T-helper 1 cell treated with Interleukin-12 subunit alpha and Interleukin-12 subunit beta and Interleukin-4 antibody, amounts not matched to agents 30 μg/mL and 1 μg/mL, for 36 hours (primary cell): ENCODE results near the gene PRKN.

Source experiments
- H3K27ac Mint-ChIP-seq: one replicate; pipeline ENCODE4 v1.8.0; 2021; ENCODE audit warnings: mild to moderate bottlenecking, mixed read lengths
- H3K27me3 Mint-ChIP-seq: one replicate; pipeline ENCODE4 v1.8.0; 2021; ENCODE audit warnings: low read depth, mixed read lengths
- H3K36me3 Mint-ChIP-seq: one replicate; pipeline ENCODE4 v1.8.0; 2021; ENCODE audit warnings: low read depth, mixed read lengths
- H3K4me1 Mint-ChIP-seq: one replicate; pipeline ENCODE4 v1.8.0; 2021; ENCODE audit warnings: low read depth, mixed read lengths
- H3K4me3 Mint-ChIP-seq: one replicate; pipeline ENCODE4 v1.8.0; 2021; ENCODE audit warnings: mild to moderate bottlenecking, moderate library complexity, mixed read lengths
- H3K9me3 Mint-ChIP-seq: one replicate; pipeline ENCODE4 v1.8.0; 2021; ENCODE audit warnings: mixed read lengths

Gene PRKN

GRCh38 chr6:161453558-161453957 lies 1274.0 kb downstream of the PRKN start:
- Mint-ChIP-seq H3K4me3 (no peak overlapping the region), H3K9me3 (no peaks in the 10 kb centered on the region), H3K36me3 (no peaks in the 10 kb centered on the region), H3K27ac (no peak overlapping the region), H3K4me1 (peaks cover 6% of the 10 kb centered on the region), H3K27me3 (no peaks in the 10 kb centered on the region)

- H3K4me3 Mint-ChIP-seq, result no peak overlapping the region
- H3K36me3 Mint-ChIP-seq, result no peaks in the 10 kb centered on the region
- H3K27me3 Mint-ChIP-seq, result no peaks in the 10 kb centered on the region
- H3K9me3 Mint-ChIP-seq, result no peaks in the 10 kb centered on the region
- H3K27ac Mint-ChIP-seq, result no peak overlapping the region
- no peaks in the 10 kb centered on the region for H3K4me1 Mint-ChIP-seq
These were observed 1275.3 kb downstream of the PRKN start for GRCh38 chr6:161452241-161452640.

GRCh38 chr6:161449521-161449920 lies 1278.0 kb downstream of the PRKN start:
- H3K4me3 Mint-ChIP-seq, result no peak overlapping the region
- no peaks in the 10 kb centered on the region for H3K36me3 Mint-ChIP-seq
- H3K27ac Mint-ChIP-seq, result no peak overlapping the region
- no peaks in the 10 kb centered on the region for H3K4me1 Mint-ChIP-seq
- H3K9me3 Mint-ChIP-seq, result no peaks in the 10 kb centered on the region
- peaks cover 1% of the 10 kb centered on the region for H3K27me3 Mint-ChIP-seq

GRCh38 chr6:161446949-161447348 lies 1280.6 kb downstream of the PRKN start:
- Mint-ChIP-seq H3K27ac (no peak overlapping the region), H3K4me1 (peaks cover 2% of the 10 kb centered on the region)

GRCh38 chr6:161446296-161446925 lies 1281.2 kb downstream of the PRKN start:
- peaks cover 4% of the 10 kb centered on the region for H3K27me3 Mint-ChIP-seq
- H3K9me3 Mint-ChIP-seq, result no peaks in the 10 kb centered on the region
- no peaks in the 10 kb centered on the region for H3K36me3 Mint-ChIP-seq
- H3K4me3 Mint-ChIP-seq, result no peak overlapping the region
- peaks cover 2% of the 10 kb centered on the region for H3K4me1 Mint-ChIP-seq
- H3K27ac Mint-ChIP-seq, result no peak overlapping the region

More at GRCh38 chr6:161446949-161447348, 1280.6 kb downstream of the PRKN start:
- peaks cover 4% of the 10 kb centered on the region for H3K27me3 Mint-ChIP-seq
- no peaks in the 10 kb centered on the region for H3K9me3 Mint-ChIP-seq
- no peak overlapping the region for H3K4me3 Mint-ChIP-seq
- no peaks in the 10 kb centered on the region for H3K36me3 Mint-ChIP-seq

DNA sequence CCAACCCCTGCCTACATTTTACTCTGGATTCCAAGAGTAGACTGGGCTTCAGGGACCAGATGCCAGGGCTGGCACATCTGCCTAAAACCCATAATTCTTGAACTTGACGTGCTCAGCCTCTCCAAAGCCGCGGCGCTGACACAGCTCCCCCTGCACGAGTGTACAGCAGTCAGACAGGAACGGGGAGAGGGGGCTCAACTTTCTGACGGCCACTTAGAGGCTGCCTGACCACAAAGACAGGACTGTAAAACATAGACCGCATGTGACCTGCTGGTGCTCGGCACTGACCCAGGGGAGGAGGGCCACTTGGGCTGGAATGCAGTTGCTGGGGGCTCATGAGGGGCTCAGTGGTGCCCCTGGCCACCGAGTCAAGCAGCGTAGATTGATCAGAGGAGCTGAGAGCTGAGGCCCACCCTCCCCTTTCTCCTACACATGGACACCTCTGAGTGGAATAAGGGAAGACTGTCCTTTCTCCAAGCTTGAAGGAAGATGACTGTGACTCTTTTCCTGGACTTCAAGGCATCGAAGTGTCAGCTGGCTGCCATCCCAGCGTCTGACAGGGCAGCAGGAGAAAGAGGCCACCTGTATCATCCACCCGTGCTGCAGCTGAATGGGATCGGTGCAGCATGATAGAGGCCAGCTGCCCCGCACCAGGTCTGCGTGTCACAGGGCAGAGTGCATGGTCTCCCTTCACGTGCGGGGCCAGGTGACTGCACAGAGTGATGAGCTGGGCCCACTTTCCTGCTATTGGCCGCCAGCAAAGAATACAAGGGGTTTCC lies 1282.4 kb downstream of the PRKN start:
- Mint-ChIP-seq H3K9me3 (no peaks in the 10 kb centered on the region), H3K4me1 (peaks cover 2% of the 10 kb centered on the region), H3K4me3 (no peak overlapping the region), H3K27me3 (peaks cover 4% of the 10 kb centered on the region), H3K36me3 (no peaks in the 10 kb centered on the region), H3K27ac (no peak overlapping the region)

GRCh38 chr6:161444464-161444863 lies 1283.1 kb downstream of the PRKN start:
- H3K27me3 Mint-ChIP-seq, result peaks cover 4% of the 10 kb centered on the region
- no peak overlapping the region for H3K27ac Mint-ChIP-seq
- H3K4me1 Mint-ChIP-seq, result peaks cover 2% of the 10 kb centered on the region
- no peaks in the 10 kb centered on the region for H3K9me3 Mint-ChIP-seq
- no peak overlapping the region for H3K4me3 Mint-ChIP-seq
- no peaks in the 10 kb centered on the region for H3K36me3 Mint-ChIP-seq

GRCh38 chr6:161443848-161444247 lies 1283.7 kb downstream of the PRKN start:
- H3K27me3 Mint-ChIP-seq, result peaks cover 4% of the 10 kb centered on the region
- H3K4me1 Mint-ChIP-seq, result peaks cover 2% of the 10 kb centered on the region
- no peaks in the 10 kb centered on the region for H3K9me3 Mint-ChIP-seq
- no peak overlapping the region for H3K4me3 Mint-ChIP-seq
- H3K36me3 Mint-ChIP-seq, result no peaks in the 10 kb centered on the region
- H3K27ac Mint-ChIP-seq, result no peak overlapping the region

DNA sequence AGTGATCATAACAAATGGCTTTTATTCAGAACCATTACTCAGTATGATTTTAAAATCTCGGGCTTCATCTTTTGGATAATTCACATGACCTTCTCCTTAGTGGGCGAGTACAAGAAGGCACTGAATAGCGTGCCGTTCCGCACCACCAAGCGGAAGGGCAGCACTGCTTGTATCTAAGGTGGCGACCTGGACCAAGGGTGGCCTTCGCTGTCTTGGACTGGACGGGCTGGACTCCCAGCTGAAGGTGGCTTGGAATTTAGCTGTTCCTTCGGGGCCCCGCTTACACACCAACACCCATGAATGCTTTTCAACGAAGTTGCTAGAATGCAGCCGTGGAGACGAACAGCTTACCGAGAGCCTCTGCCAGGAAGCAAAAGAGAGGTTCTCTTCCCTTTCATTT lies 1285.1 kb downstream of the PRKN start:
- Mint-ChIP-seq H3K36me3 (no peaks in the 10 kb centered on the region), H3K4me3 (no peak overlapping the region), H3K9me3 (no peaks in the 10 kb centered on the region), H3K27ac (no peak overlapping the region), H3K27me3 (peaks cover 4% of the 10 kb centered on the region), H3K4me1 (peaks cover 2% of the 10 kb centered on the region)

DNA sequence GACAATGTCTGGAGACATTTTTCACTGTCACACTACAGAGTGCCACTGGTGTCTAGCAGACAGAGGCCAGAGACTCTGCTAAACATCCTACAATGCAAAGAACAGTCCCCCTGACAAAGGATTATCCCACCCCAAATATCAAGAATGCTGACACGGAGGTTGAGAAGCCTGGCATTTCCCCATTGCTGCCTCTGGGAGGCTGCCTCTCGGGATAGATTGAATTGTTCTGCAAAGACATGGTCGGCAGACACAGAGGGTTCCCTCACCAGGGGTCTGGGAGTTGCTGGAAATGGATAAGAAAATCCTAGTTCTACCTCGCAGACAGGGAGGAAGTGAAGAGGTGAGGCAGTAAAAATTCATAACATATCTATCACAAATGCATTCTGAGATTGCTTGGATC lies 1287.3 kb downstream of the PRKN start:
- Mint-ChIP-seq H3K36me3 (no peaks in the 10 kb centered on the region), H3K9me3 (no peaks in the 10 kb centered on the region), H3K27ac (no peak overlapping the region), H3K27me3 (peaks cover 4% of the 10 kb centered on the region), H3K4me3 (no peak overlapping the region), H3K4me1 (peaks cover 2% of the 10 kb centered on the region)

DNA sequence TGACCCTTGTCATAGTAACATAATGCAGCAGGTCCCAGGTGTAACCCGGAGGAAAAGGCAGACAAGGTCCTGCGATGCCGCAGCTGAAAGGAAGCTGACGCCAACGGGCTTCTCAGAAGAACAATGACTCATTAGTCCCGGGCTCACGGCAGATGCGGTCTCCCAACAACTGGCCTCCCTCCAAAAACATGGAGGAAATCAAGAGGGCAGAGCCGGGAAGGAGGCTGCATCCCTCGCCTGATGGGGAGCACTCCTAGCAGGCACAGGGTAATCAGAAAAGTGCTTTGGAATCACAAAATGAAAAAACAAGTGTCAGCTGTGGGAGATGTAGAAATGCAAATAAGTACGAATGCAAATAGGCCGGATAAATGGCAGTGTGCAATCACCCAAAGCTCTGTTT lies 1288.5 kb downstream of the PRKN start:
- no peak overlapping the region for H3K27ac Mint-ChIP-seq
- H3K27me3 Mint-ChIP-seq, result peaks cover 4% of the 10 kb centered on the region
- H3K36me3 Mint-ChIP-seq, result no peaks in the 10 kb centered on the region
- H3K4me1 Mint-ChIP-seq, result no peaks in the 10 kb centered on the region
- H3K9me3 Mint-ChIP-seq, result no peaks in the 10 kb centered on the region
- H3K4me3 Mint-ChIP-seq, result peak overlapping the region; percentile 17

DNA sequence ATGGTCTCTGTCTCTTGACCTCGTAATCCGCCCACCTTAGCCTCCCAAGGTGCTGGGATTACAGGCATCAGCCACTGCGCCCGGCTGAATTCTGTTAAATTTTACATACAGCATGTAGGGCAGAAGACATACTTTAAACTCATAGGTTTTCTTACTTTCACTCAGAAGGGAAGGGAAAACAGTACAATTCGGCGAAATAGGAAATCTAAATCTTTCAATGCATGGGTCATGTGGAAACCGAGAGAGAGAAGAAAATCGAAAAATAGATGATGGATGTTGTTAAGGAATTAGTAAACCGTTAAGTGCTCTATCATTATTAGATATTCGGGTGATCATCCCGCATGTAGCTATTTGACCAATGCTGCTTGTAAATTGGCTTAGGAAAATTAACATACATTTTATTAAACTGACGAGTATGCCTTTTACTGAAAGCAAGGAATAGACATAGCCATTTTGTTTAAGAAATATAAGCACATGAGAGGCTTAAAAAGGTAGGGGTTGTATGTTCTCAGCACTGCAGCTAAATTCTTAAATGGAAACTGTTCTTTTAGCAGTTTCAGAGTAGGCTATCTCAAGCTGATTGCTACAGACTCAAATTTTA lies 1289.0 kb downstream of the PRKN start:
- no peak overlapping the region for H3K27ac Mint-ChIP-seq
- no peaks in the 10 kb centered on the region for H3K9me3 Mint-ChIP-seq
- peak overlapping the region; percentile 17 for H3K4me3 Mint-ChIP-seq
- H3K36me3 Mint-ChIP-seq, result no peaks in the 10 kb centered on the region
- H3K4me1 Mint-ChIP-seq, result no peaks in the 10 kb centered on the region
- peaks cover 4% of the 10 kb centered on the region for H3K27me3 Mint-ChIP-seq

DNA sequence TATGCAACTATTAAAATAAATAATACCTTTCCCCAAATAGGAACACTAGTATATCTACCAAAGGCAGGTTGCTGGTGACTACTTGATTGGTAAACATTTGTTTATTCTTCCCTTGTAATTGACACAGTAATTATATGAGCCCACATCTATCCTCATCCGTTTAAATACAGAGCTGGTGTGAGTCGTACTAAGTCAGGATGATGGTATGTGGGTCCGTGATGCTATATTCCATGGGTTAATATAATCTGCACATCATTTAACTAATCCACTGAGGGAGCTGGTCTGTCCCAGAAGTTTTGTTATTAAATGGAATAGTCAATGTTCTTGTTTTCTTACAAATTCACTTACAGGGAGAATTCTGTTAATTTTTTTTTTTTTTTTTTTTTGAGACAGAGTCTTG lies 1289.7 kb downstream of the PRKN start:
- H3K4me1 Mint-ChIP-seq, result no peaks in the 10 kb centered on the region
- peaks cover 4% of the 10 kb centered on the region for H3K27me3 Mint-ChIP-seq
- no peaks in the 10 kb centered on the region for H3K9me3 Mint-ChIP-seq
- H3K27ac Mint-ChIP-seq, result no peak overlapping the region
- H3K36me3 Mint-ChIP-seq, result no peaks in the 10 kb centered on the region
- no peak overlapping the region for H3K4me3 Mint-ChIP-seq

- no peaks in the 10 kb centered on the region for H3K9me3 Mint-ChIP-seq
- peaks cover 4% of the 10 kb centered on the region for H3K27me3 Mint-ChIP-seq
These were observed 1291.3 kb downstream of the PRKN start for GRCh38 chr6:161436106-161436876.

More at GRCh38 chr6:161436106-161436876, 1291.3 kb downstream of the PRKN start:
- no peaks in the 10 kb centered on the region for H3K36me3 Mint-ChIP-seq
- no peaks in the 10 kb centered on the region for H3K4me1 Mint-ChIP-seq
- H3K4me3 Mint-ChIP-seq, result no peak overlapping the region
- no peak overlapping the region for H3K27ac Mint-ChIP-seq
